Measurements from ENCODE around the gene RDH16. TPM values are rescaled to one million over a fixed set of nuclear protein-coding genes. Genes with fewer than 3 reads are reported as not detected.
"Not testable (repeated sequence)": the region's sequence is repeated elsewhere in the genome, so short reads cannot be mapped to it uniquely, and the experiment has no call there.

Gene RDH16
- total RNA-seq, 2 experiments from 2014 or later: 0.18 to 0.32 TPM

DNA sequence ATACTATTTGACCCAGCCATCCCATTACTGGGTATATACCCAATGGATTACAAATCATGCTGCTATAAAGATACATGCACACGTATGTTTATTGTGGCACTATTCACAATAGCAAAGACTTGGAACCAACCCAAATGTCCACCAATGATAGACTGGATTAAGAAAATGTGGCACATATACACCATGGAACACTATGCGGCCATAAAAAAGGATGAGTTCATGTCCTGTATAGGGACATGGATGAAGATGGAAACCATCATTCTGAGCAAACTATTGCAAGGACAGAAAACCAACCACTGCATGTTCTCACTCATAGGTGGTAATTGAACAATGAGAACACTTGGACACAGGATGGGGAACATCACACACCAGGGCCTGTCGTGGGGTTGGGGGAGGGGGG is 16.8 kb upstream of the RDH16 start:
- CTCF ChIA-PET; H3K4me3 Mint-ChIP-seq; H3K9me3 Mint-ChIP-seq (ENCODE audit: low read depth); POLR2A ChIA-PET; H3K27me3 Mint-ChIP-seq; ATAC-seq; H3K27ac Mint-ChIP-seq; intact Hi-C loops (cut with DNase I, micrococcal nuclease); DNase-seq; H3K4me1 Mint-ChIP-seq; H3K36me3 Mint-ChIP-seq (ENCODE audit: low read depth): not testable (repeated sequence)

DNA sequence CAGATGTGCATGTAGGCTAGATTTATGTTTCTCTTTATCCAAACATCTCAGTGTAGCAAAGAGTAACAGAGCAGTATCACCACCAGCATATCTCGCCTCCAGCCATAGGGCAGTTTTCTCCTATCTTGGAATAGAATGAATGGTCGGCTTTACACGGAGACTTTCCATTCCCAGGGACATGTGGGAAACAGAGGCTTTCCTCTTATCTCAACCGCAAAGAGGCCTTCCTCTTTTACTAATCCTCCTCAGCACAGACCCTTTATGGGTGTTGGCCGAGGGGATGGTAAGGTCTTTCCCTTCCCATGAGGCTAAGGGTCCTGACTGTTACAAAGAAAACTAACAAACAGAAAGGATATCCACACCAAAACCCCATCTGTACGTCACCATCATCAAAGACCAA is 11.5 kb upstream of the RDH16 start:
- DNase-seq; H3K27ac Mint-ChIP-seq; POLR2A ChIA-PET; ATAC-seq; H3K36me3 Mint-ChIP-seq (ENCODE audit: low read depth); H3K4me3 Mint-ChIP-seq; H3K27me3 Mint-ChIP-seq; H3K9me3 Mint-ChIP-seq (ENCODE audit: low read depth); H3K4me1 Mint-ChIP-seq; intact Hi-C loops (cut with DNase I, micrococcal nuclease): not testable (repeated sequence)
- CTCF ChIA-PET: interaction anchor here (1.8 kb wide), 1 partner anchor 20 kb away, joined by 4 read pairs; no protein-coding TSS in a partner anchor

DNA sequence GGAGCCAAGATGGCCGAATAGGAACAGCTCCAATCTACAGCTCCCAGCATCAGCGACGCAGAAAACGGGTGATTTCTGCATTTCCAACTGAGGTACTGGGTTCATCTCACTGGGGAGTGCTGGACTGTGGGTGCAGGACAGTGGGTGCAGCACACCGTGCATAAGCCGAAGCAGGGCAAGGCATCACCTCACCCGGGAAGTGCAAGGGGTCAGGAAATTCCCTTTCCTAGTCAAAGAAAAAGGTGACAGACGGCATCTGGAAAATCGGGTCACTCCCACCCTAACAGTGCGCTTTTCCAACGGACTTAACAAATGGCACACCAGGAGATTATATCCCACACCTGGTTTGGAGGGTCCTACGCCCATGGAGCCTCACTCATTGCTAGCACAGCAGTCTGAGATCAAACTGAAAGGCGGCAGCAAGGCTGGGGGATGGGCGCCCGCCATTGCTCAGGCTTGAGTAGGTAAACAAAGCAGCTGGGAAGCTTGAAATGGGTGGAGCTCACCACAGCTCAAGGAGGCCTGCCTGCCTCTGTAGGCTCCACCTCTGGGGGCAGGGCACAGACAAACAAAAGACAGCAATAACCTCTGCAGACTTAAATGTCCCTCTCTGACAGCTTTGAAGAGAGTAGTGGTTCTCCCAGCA is 8.7 kb upstream of the RDH16 start:
- CTCF ChIA-PET: interaction anchor here (1.6 kb wide), 1 partner anchor 61 kb away, joined by 3 read pairs; no protein-coding TSS in a partner anchor
- H3K4me1 Mint-ChIP-seq; POLR2A ChIA-PET; DNase-seq; ATAC-seq; H3K4me3 Mint-ChIP-seq; intact Hi-C loops (cut with DNase I, micrococcal nuclease); H3K27me3 Mint-ChIP-seq; H3K27ac Mint-ChIP-seq; H3K36me3 Mint-ChIP-seq (ENCODE audit: low read depth); H3K9me3 Mint-ChIP-seq (ENCODE audit: low read depth): not testable (repeated sequence)

DNA sequence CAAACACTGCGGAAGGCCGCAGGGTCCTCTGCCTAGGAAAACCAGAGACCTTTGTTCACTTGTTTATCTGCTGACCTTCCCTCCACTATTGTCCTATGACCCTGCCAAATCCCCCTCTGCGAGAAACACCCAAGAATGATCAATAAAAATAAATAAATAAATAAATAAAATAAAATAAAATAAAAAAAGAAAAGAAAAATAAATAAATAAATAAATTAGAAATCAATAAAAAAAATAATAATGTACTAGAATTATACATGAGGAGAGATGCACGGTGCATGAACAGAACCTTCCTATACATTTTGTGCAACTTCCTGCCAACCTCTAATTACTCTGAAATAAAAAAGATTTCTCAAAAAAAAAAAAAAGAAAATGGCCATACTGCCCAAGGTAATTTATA is 7.7 kb upstream of the RDH16 start:
- POLR2A ChIA-PET; H3K36me3 Mint-ChIP-seq (ENCODE audit: low read depth); H3K4me1 Mint-ChIP-seq; ATAC-seq; H3K9me3 Mint-ChIP-seq (ENCODE audit: low read depth); H3K4me3 Mint-ChIP-seq; DNase-seq; intact Hi-C loops (cut with DNase I, micrococcal nuclease); H3K27ac Mint-ChIP-seq; H3K27me3 Mint-ChIP-seq: not testable (repeated sequence)
- CTCF ChIA-PET: interaction anchor here (1.6 kb wide), 1 partner anchor 62 kb away, joined by 3 read pairs; no protein-coding TSS in a partner anchor

DNA sequence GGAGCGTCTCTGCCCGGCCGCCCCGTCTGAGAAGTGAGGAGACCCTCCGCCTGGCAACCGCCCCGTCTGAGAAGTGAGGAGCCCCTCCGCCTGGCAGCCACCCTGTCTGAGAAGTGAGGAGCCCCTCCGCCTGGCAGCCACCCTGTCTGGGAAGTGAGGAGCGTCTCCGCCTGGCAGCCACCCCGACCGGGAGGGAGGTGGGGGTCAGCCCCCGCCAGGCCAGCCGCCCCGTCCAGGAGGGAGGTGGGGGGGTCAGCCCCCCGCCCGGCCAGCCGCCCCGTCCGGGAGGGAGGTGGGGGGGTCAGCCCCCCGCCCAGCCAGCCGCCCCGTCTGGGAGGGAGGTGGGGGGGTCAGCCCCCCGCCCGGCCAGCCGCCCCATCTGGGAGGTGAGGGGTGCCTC is 6.1 kb upstream of the RDH16 start:
- H3K4me1 Mint-ChIP-seq; DNase-seq; H3K36me3 Mint-ChIP-seq (ENCODE audit: low read depth); H3K27ac Mint-ChIP-seq; H3K27me3 Mint-ChIP-seq; intact Hi-C loops (cut with DNase I, micrococcal nuclease); H3K4me3 Mint-ChIP-seq; POLR2A ChIA-PET; ATAC-seq; H3K9me3 Mint-ChIP-seq (ENCODE audit: low read depth); CTCF ChIA-PET: not testable (repeated sequence)

DNA sequence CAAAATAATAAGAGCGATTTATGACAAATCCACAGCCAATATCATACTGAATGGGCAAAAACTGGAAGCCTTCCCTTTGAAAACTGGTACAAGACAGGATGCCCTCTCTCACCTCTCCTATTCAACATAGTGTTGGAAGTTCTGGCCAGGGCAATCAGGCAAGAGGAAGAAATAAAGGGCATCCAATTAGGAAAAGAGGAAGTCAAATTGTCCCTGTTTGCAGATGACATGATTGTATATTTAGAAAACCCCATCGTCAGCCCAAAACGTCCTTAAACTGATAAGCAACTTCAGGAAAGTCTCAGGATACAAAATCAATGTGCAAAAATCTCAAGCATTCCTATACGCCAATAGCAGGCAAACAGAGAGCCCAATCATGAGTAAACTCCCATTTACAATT is 4.8 kb upstream of the RDH16 start:
- H3K9me3 Mint-ChIP-seq (ENCODE audit: low read depth); H3K36me3 Mint-ChIP-seq (ENCODE audit: low read depth); ATAC-seq; H3K27ac Mint-ChIP-seq; CTCF ChIA-PET; H3K4me3 Mint-ChIP-seq; DNase-seq; H3K27me3 Mint-ChIP-seq; intact Hi-C loops (cut with DNase I, micrococcal nuclease); POLR2A ChIA-PET; H3K4me1 Mint-ChIP-seq: not testable (repeated sequence)

DNA sequence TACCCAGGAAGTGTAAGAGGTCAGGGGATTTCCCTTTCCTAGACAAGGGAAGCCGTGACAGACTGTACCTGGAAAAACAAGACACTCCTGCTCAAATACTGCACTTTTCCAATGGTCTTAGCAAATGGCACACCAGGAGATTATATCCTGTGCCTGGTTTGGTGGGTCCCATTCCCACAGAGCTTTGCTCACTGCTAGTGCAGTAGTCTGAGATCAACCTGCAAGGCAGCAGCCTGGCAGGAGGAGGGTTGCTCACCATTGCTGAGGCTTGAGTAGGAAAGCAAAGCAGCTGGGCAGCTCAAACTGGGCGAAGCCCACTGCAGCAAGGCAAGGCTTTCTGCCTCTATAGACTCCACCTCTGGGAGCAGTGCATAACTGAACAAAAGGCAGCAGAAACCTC is 1.0 kb upstream of the RDH16 start:
- ChIA-PET CTCF (interaction anchor here (0.5 to 1.8 kb wide), 2 partner anchors 11 to 282 kb away, joined by 3 to 6 read pairs; no protein-coding TSS in a partner anchor), POLR2A (no interaction called here)
- no peak for ATAC-seq
- Mint-ChIP-seq H3K4me1 (no peaks in the 10 kb centered on the region), H3K36me3 (ENCODE audit: low read depth) (no peaks in the 10 kb centered on the region), H3K27me3 (no peaks in the 10 kb centered on the region), H3K27ac (no peak overlapping the region), H3K4me3 (no peak overlapping the region), H3K9me3 (ENCODE audit: low read depth) (peaks cover 2% of the 10 kb centered on the region)
- DNase-seq: no peak
- intact Hi-C loops (cut with DNase I, micrococcal nuclease): no loop called here

DNA sequence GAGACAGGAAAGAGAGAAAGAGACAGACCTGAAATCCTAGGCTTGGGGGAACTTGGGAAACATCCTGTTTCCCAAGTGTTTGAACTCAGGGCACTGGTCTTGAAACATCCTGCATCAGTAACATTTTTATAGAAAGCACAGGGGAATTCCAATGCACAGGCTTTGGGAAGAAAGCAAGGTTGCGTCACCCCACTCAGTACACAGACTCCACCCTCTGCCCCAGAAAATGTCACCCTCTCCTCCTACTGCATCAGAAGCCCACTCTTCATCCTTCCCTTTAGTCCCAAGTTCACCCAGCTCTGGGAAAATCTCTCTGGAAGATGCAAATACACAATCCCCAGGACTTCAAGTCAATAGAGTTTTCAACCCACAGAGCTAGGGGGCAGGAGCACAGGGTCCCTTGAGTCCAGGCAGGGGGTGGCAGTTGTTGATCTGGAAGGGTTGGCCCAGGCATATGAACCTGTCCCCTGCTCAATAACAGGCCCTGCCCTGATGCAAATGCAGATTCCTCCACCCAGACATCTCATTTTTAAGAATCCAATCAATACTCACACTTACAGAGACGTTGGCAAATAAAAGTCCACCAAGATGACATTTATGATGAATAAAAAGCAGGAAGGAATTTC is 1.7 kb downstream of the RDH16 start:
- Mint-ChIP-seq H3K27me3 (no peaks in the 10 kb centered on the region), H3K4me1 (no peaks in the 10 kb centered on the region), H3K36me3 (ENCODE audit: low read depth) (no peaks in the 10 kb centered on the region), H3K9me3 (ENCODE audit: low read depth) (peaks cover 2% of the 10 kb centered on the region), H3K4me3 (no peak overlapping the region), H3K27ac (no peak overlapping the region)
- ChIA-PET CTCF (no interaction called here), POLR2A (no interaction called here)
- intact Hi-C loops (cut with DNase I, micrococcal nuclease): no loop called here
- ATAC-seq (no peak), DNase-seq (no peak)

DNA sequence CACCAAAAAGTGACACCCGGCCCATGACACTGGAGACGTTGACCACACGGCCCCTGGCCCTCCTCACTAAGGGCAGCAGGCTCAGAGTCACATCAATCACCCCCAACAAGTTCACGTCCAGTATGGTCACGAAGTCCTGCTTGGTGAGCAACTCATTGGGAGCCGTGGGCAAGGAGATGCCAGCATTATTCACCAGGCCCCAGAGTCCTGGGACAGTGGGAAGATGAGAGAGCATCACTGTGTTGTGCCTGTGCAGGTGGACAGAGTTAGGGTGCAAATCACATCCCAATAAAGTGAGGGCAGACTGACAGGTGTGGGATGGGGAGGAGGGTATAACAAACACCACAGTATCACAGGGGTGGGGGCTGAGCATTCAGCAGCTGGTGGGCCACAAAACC is 2.5 kb downstream of the RDH16 start:
- Mint-ChIP-seq H3K27ac (no peak overlapping the region), H3K4me3 (no peak overlapping the region), H3K27me3 (no peaks in the 10 kb centered on the region), H3K4me1 (no peaks in the 10 kb centered on the region), H3K9me3 (ENCODE audit: low read depth) (peaks cover 2% of the 10 kb centered on the region), H3K36me3 (ENCODE audit: low read depth) (no peaks in the 10 kb centered on the region)
- ATAC-seq (no peak), DNase-seq (no peak)
- ChIA-PET CTCF (no interaction called here), POLR2A (no interaction called here)
- intact Hi-C loops (cut with DNase I, micrococcal nuclease): no loop called here

DNA sequence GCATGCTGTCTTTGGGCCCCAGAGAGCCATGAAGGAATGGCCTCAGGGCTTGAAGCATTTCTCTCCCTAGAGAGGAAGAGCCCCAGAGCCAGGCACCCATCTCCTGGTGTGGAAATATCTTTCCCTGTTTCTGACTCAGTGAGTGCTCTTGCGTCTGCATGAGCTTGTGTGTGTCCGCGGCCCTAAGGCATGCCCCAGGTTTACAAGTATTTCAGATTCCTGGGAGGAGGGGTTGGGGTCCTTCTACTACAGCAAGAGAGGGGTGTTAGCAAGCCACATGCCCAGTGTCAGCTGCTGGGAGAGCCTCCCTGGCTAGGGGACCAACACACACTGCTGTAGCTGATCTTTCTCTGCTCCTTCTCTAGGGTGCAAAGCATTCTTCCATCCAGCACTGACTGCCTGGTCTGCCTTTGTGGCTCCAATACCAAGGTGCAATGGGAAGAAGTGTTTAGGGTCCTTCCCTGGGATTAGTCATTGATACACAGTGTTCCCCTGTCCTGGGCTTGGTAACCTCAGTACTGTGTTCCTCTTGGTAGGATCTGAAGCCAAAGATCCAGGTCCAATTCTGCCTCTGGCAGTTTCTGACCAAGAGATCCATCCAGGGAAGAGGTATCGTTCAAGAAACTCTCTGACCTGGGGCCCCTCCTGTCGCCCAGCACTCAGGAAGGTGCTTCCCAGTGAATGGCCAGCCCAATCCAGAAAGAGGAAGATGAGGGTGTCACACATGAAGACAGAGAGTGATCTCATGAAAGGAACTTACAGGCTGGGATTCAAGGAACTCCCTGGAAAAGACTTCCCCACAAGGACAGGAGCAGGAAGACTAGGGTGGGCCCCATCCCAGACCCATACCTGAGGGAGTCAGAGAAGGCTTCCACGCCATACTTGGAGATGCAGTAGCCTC is 3.1 kb downstream of the RDH16 start:
- no peaks in the 10 kb centered on the region for H3K9me3 Mint-ChIP-seq (ENCODE audit: low read depth)
- ChIA-PET POLR2A (no interaction called here), CTCF (no interaction called here)
- H3K27ac Mint-ChIP-seq: no peak overlapping the region
- H3K4me1 Mint-ChIP-seq: no peaks in the 10 kb centered on the region
- intact Hi-C loops (cut with DNase I, micrococcal nuclease): no loop called here
- no peaks in the 10 kb centered on the region for H3K27me3 Mint-ChIP-seq
- no peaks in the 10 kb centered on the region for H3K36me3 Mint-ChIP-seq (ENCODE audit: low read depth)
- no peak for DNase-seq
- ATAC-seq: no peak
- H3K4me3 Mint-ChIP-seq: no peak overlapping the region

DNA sequence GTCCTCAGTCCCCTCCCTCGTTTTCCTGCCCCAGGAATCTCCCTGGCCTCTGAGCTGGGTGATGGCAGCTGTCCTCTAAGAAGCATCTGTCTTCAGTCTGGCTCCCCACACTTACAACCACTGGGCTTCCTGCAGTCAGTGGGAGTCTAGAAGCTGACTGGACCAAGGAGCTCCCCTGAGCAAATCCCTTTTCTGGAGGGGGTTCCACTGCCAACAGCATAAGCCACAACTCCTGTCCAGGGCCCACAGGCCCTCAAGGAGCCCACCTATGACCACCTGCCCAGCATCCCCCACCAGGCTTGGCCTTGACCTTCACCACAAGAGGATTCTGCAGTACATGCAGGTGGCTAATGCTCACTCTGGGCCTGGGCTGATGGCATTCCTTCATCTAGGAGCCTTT is 4.1 kb downstream of the RDH16 start:
- no peak for ATAC-seq
- Mint-ChIP-seq H3K4me3 (no peak overlapping the region), H3K27me3 (no peaks in the 10 kb centered on the region), H3K4me1 (no peaks in the 10 kb centered on the region), H3K27ac (no peak overlapping the region), H3K36me3 (ENCODE audit: low read depth) (no peaks in the 10 kb centered on the region), H3K9me3 (ENCODE audit: low read depth) (no peaks in the 10 kb centered on the region)
- POLR2A ChIA-PET: no interaction called here
- DNase-seq: no peak
- CTCF ChIA-PET: no interaction called here
- intact Hi-C loops (cut with DNase I, micrococcal nuclease): no loop called here

Data from activated CD4-positive, alpha-beta T cell treated with anti-CD3 and anti-CD28 coated beads for 36 hours (primary cell).